GM19438 (cell line): ENCODE data around the gene ITGA3.
"Not testable (repeated sequence)": the region's sequence is repeated elsewhere in the genome, so short reads cannot be mapped to it uniquely, and the experiment has no call there.

Source experiments
- ATAC-seq: cut with Tn5 transposase; IDR thresholded peaks from one replicate; pipeline ENCODE4 v1.9.1; 2021; ENCODE audit warnings: low read depth; ENCODE audit not compliant: unreplicated experiment

The ITGA3 gene

DNA sequence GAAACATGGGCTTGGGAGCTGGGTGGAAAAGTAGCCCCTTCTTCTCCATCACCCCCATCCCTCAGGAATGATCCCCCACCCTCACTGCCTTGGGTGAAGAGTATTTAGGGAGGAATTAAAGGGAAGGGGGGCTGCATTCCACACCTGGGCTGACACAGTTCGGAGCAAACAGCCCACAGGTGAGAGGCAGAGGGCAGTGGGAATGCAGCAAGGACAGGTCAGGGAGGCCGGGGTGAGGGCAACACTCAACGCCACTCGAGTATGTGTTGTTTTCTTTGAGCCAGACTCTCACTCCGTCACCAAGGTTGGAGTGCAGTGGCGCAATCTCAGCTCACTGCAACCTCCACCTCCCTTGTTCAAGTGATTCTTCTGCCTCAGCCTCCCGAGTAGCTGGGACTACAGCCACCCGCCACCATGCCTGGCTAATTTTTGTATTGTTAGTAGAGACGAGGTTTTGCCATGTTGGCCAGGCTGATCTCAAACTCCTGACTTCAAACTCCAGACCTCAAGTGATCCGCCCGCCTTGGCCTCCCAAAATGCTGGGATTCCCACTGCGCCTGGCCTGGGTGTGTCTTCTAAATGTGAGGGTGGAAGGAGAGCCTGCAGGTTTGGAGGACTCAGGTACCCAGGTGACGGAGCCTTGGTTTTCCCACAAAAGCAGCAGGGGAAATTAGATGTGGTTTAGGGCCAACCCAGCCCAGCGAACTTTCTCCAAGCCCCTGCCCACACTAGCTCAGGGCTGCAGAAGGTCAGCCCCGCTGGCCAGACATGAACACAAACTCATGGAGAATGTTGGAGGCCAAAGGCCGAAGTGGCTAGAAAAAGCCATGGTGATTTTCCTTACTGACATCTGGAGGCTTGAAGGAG is 21.2 kb upstream of the ITGA3 start:
- ATAC-seq = no peak

- ATAC-seq = no peak
Measured at GRCh38 chr17:50035421-50035879, 20.5 kb upstream of the ITGA3 start.

DNA sequence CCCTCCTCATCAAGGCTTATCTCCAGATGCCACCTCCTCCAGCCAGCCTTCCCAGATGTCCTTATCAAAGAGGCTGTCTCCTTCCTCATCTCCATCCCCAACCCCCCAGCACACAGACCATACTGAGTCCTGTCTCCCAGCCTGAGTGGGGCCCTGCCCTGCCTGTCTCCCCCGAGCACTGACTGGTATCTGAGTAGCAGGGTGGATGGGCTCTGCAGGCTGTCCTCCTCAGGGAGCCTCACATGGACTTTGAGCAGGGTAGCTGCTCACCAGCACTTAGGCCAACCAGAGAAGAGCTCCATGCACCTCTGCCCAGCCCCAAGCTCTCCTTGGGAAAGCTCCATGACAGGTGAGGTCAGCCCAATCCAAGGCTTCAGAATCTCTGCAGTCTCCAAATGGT is 20.0 kb upstream of the ITGA3 start:
- no peak for ATAC-seq

GRCh38 chr17:50036455-50037261 is 19.3 kb upstream of the ITGA3 start:
- no peak for ATAC-seq

GRCh38 chr17:50037321-50038107 is 18.4 kb upstream of the ITGA3 start:
- ATAC-seq = no peak

- no peak for ATAC-seq
Measured at GRCh38 chr17:50039058-50039457, 16.9 kb upstream of the ITGA3 start.

GRCh38 chr17:50040496-50040895 is 15.4 kb upstream of the ITGA3 start:
- not testable (repeated sequence) for ATAC-seq

- no peak for ATAC-seq
Measured at GRCh38 chr17:50042211-50042610, 13.7 kb upstream of the ITGA3 start.

GRCh38 chr17:50043290-50044148 is 12.4 kb upstream of the ITGA3 start:
- ATAC-seq = no peak

DNA sequence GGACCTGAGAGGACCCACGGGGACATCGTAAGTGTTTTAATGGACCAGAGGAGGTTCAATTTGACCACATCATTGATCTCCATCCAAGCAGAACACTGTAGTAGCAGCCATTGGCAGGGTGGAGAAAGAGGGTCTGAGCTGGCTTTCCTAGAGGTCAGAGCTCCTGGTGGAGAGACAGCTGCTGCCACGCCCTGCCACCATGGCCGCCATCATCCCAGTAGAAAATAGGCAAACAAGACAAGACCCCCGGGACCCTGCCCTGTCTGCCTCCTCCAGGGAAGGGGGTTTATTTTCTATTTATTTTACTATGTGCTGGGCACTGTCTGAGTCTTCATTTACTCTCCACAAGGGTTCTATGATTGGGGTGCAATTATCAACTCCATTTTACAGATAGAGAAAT is 11.4 kb upstream of the ITGA3 start:
- no peak for ATAC-seq

DNA sequence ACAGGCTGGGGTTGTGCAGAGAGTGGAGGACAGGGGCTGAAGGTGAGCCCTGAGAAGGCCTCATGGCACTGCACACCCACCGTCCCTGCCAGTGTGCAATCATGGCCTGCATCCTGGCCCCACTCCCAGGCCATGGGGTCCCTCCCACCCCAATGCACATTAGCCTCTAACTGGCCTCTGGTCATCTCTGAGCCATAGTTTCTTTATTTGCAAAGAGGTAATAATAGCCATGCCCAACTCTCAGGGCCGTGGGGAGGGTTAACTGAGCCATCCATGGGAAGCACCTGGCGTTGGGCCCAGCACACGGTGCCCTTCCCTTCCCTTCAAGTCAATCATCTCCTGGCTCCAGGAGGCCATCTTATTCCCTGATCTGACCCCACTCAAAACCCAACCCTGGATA is 10.8 kb upstream of the ITGA3 start:
- ATAC-seq = no peak

- no peak for ATAC-seq
Measured at GRCh38 chr17:50046179-50046578, 9.7 kb upstream of the ITGA3 start.

DNA sequence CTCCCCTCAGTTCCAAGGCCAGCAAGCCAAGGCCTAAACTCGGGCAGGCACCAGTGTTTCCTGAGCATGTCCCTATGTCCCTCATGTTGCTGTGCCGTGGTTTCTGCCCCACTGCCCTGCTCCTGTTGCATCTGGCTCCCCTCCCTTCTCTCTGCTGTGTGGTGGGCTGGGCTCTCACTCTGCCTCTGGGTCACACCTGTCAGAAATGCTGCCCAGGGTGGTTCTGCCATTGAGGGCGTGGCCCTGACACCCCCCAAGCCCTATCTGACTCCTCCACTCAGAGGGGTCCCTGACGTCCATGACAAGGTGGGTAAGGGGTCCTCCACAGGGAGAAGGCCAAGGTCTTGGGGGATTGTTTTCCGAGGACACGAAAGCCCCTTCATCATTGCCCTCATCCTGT is 9.2 kb upstream of the ITGA3 start:
- ATAC-seq = no peak

- ATAC-seq = no peak
Measured at GRCh38 chr17:50047083-50047482, 8.8 kb upstream of the ITGA3 start.

- ATAC-seq = no peak
Measured at GRCh38 chr17:50047488-50048126, 8.3 kb upstream of the ITGA3 start.

- ATAC-seq = no peak
Measured at GRCh38 chr17:50048146-50048720, 7.7 kb upstream of the ITGA3 start.

- ATAC-seq = no peak
Measured at GRCh38 chr17:50048988-50049387, 6.9 kb upstream of the ITGA3 start.

- ATAC-seq = no peak
Measured at GRCh38 chr17:50049636-50050035, 6.3 kb upstream of the ITGA3 start.

DNA sequence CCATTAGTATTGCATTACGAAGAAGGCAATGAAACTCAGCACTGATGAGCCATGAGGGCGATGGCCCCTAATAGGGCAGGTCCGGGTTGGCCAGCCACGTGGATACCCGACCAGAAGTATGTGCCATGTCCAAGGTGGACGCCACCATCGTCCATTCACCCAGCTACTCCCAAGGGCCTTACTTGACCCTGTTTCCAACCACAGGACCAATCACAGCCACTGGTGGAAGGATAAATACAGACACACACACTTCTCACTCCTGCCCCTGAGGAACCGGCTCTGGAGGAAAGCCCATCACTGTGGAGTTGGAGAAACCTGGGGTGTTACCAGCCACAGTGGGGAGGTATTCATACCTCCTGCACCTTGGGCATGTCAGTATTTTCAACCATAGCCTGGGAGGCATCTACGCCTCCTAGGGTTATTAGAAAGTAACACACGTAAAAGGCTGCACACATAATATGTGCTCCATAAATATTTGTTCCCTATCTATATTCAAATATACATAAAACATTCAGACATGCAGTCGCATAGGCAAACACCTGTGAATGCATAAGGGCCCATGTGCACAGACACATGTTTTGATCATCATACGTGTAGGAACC is 5.4 kb upstream of the ITGA3 start:
- ATAC-seq = no peak
